Lung microvascular endothelial cell (primary cell): ENCODE results near the gene HSD17B4. TPM values are rescaled to one million over a fixed set of nuclear protein-coding genes. Genes with fewer than 3 reads are reported as not detected.
"Not testable (repeated sequence)": the region's sequence is repeated elsewhere in the genome, so short reads cannot be mapped to it uniquely, and the experiment has no call there.

ENCODE experiments used
- DNase-seq, 2 donors: peaks; one replicate each; pipeline versions ENCODE4 v3.0.0 to v3.0.0-alpha.2; 2010; ENCODE audit warnings: low read depth in 2 of 2
- total RNA-seq: library from RNA; depleted of rRNA; stranded (reverse); fragments of >200 nt; gene quantifications from 2 replicates; pipeline ENCODE4 v1.2.1, GENCODE V29; 2014

HSD17B4 gene
- total RNA-seq, 1 donor from 2014 or later = 143 TPM

DNA sequence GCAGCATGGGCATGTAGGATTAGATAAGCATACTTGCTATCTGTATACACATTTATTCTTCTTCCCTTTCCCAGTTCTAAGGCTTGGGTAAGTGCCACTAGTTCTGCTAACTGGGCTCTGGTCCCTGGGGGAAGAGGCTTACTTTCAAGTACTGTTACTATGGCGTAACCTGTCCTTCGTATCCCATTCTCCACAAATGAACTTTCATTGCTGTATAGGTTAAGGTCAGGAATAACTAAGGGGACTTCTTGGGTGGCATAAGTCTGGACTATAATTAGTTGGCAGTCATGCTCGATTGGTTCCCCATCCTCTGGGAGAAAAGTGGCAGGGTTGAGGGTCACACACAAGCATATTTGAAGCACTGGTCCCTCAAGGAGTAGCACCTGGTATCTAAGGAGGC lies 23.7 kb upstream of the HSD17B4 start:
- DNase-seq = not testable (repeated sequence)

DNA sequence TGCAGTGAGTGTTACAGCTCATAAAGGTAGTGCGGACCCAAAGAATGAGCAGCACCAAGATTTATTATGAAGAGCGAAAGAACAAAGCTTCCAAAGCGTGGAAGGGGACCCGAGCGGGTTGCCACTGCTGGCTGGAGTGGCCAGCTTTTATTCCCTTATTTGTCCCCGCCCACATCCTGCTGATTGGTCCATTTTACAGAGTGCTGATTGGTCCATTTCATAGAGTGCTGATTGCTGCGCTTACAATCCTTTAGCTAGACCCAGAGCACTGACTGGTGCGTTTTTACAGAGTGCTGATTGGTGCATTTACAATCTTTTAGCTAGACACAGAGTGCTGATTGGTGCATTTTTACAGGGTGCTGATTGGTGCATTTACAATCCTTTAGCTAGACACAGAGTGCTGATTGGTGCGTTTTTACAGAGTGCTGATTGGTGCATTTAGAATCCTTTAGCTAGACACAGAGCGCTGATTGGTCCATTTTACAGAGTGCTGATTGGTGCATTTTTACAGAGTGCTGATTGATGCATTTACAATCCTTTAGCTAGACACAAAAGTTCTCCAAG lies 19.5 kb upstream of the HSD17B4 start:
- not testable (repeated sequence) for DNase-seq

- peak; percentile 58 to 66 for DNase-seq
Measured at GRCh38 chr5:119435436-119436132, 16.7 kb upstream of the HSD17B4 start.

DNA sequence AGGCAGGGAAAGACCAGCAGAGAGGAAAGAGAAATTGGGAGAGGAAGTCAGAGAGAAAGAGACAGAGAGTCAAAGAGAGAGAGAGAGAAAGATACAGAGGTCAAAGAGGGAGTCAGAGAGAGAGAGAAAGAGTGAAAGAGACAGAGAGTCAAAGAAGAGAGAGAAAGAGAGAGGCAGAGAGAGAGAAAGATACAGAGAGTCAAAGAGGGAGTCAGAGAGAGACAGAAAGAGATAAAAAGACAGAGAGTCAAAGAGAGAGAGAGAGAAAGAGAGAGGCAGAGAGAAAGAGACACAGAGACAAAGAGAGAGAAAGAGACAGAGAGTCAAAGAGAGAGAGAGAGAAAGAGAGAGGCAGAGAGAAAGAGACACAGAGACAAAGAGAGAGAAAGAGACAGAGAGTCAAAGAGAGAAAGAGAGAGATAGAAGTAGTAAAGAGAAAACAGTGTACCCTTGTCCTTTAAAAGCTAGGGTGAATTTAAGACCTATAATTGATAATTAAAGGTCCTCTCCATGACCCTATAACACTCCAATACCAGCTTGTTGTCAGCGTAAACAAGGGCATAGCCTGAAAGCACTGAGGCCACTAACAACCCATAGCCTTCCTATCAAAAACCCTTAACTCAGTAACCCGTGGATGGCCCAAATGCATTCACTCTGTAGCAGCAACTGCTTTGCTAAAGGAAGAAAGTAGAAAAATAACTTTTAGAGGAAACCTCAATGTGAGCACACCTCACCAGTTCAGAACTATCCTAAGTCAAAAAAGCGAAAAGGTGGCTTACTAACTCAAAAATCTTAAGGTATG lies 14.3 kb upstream of the HSD17B4 start:
- DNase-seq = not testable (repeated sequence)

GRCh38 chr5:119438587-119438917 lies 13.7 kb upstream of the HSD17B4 start:
- not testable (repeated sequence) for DNase-seq

- no peak for DNase-seq
Measured at GRCh38 chr5:119439140-119439631, 13.1 kb upstream of the HSD17B4 start.

GRCh38 chr5:119439632-119440031 lies 12.7 kb upstream of the HSD17B4 start:
- not testable (repeated sequence) for DNase-seq

GRCh38 chr5:119444643-119445042 lies 7.7 kb upstream of the HSD17B4 start:
- not testable (repeated sequence) for DNase-seq

GRCh38 chr5:119445544-119445943 lies 6.8 kb upstream of the HSD17B4 start:
- DNase-seq = no peak

GRCh38 chr5:119449882-119450281 lies 2.4 kb upstream of the HSD17B4 start:
- no peak for DNase-seq

DNA sequence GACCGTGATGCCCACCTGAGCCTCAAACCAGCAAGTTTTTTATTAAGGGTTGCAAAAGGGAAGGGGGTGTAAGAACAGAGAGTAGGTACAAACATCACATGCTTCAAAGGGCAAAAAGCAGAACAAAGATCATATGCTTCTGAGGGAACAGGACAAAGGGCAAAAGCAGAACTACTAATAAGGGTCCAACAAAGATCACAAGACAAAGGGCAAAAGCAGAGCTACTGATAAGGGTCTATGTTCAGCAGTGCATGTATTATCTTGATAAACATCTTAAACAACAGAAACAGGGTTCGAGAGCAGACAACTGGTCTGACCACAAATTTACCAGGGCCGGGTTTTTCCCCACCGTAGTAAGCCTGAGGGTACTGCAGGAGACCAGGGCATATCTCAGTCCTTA lies 1.7 kb upstream of the HSD17B4 start:
- not testable (repeated sequence) for DNase-seq

DNA sequence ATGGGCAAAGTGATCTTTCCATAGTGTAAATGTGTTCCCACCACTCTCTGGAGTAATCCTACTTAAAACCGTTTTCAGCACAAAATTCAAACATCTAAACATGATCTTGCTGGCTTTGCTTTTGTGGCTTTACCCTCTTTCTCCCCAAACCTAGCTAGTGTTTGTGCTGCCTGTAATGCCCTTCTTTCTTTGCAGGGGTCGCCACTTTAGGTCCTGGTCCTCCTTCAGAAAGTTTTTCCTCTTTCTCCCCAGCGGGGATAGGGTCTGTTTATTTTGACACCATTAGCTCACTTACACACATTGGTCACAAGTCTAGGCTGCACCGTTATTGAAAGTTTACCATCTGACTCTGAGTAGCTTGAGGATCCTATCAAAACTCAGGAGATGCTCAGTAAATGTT lies 736 bp upstream of the HSD17B4 start:
- no peak for DNase-seq

- no peak for DNase-seq
Measured at GRCh38 chr5:119452060-119452372, 281 bp upstream of the HSD17B4 start.

DNA sequence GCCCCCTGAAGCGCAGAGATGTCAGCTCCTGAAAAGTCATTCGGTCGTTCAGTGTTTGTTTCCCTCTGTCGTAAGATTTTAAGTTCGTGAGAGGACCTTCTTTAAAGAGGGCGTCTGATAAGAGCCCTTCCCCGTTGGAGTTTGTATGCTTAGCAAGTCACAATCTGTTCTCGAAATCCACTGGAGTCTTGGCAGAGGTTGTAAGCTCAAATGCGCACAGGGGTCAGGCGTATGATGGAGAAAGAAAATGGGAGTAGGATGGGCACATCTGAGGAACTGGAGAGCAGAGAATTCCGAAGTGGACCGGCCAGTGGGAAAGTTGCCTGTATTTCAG lies 710 bp downstream of the HSD17B4 start:
- peak; percentile 5 to 27 for DNase-seq

DNA sequence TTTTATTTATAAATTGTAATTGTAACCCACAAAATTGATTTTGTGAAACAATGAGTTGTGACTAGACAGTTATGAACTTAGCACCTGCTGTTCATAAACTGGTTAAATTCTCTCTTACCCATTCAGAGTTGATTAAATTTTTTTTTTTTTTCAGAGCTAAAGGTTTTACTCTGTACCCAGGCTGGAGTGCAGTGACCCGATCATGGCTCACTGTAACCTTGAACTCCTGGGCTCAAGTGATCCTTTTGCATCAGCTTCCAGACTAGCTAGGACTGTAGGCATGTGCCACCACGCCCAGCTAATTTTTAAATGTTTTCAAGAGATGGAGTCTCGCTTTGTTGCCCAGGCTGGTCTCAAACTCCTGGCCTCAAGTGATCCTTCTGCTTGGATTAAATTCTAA lies 1.9 kb downstream of the HSD17B4 start:
- DNase-seq = no peak

GRCh38 chr5:119458911-119459632 lies 6.8 kb downstream of the HSD17B4 start:
- peak in 1 of 2 donors; percentile 41 for DNase-seq

GRCh38 chr5:119465640-119466039 lies 13.3 kb downstream of the HSD17B4 start:
- DNase-seq = no peak

- DNase-seq = no peak
Measured at GRCh38 chr5:119468286-119468685, 16.0 kb downstream of the HSD17B4 start.

- no peak for DNase-seq
Measured at GRCh38 chr5:119470105-119470763, 17.9 kb downstream of the HSD17B4 start.

- peak; percentile 50 to 53 for DNase-seq
Measured at GRCh38 chr5:119470851-119471451, 18.7 kb downstream of the HSD17B4 start.

- DNase-seq = no peak
Measured at GRCh38 chr5:119473241-119473640, 20.9 kb downstream of the HSD17B4 start.
